BJ (cell line): ENCODE results near the gene ARHGEF4. TPM values are rescaled to one million over a fixed set of nuclear protein-coding genes. Genes with fewer than 3 reads are reported as not detected.
A peak's percentile ranks its signal among the peaks of the same experiment; 100 is the strongest.

Experiments
- CTCF ChIA-PET: fragments of 350-600 bp; formaldehyde crosslinking; extraction: SDS; loops from one replicate; lab custom pipeline; 2021; ENCODE audit warnings: antibody characterized with exemption, inconsistent platforms; lab: Yijun Ruan, JAX
- POLR2A ChIA-PET: fragments of 300-600 bp; sonication (Branson Sonifier 250); formaldehyde crosslinking; extraction: SDS; loops from one replicate; lab custom pipeline; 2021; ENCODE audit warnings: antibody characterized with exemption; lab: Charles Lee
- DNase-seq: peaks from one replicate; pipeline ENCODE4 v3.0.0-alpha.2; 2011; ENCODE audit warnings: low read depth
- H3K27me3 ChIP-seq: 2 replicates; pipeline ENCODE4 v1.6.0; 2011; ENCODE audit warnings: low read length; ENCODE audit not compliant: control insufficient read depth, insufficient read depth
- H3K36me3 ChIP-seq: 2 replicates; pipeline ENCODE4 v1.5.1; 2011; ENCODE audit warnings: low read length; ENCODE audit not compliant: control insufficient read depth, insufficient read depth
- H3K4me3 ChIP-seq: 2 replicates; pipeline ENCODE4 v1.5.1; 2011; ENCODE audit warnings: low read depth, mild to moderate bottlenecking, control low read depth, low read length
- polyA plus RNA-seq: library from polyadenylated mRNA; depleted of rRNA; stranded (reverse); fragments of >200 nt; gene quantifications from 2 replicates; pipeline ENCODE4 v1.2.3, GENCODE V29; 2011
- TF ChIP-seq, protein P1 (sequence below): IDR thresholded peaks from 2 replicates; pipeline ENCODE4 v1.5.1; 2011; ENCODE audit warnings: low read depth, mild to moderate bottlenecking, control low read depth, inconsistent platforms, low read length, moderate library complexity; ENCODE audit not compliant: insufficient read depth

ARHGEF4 gene
- polyA plus RNA-seq, 1 experiment, result 15.1 TPM

DNA sequence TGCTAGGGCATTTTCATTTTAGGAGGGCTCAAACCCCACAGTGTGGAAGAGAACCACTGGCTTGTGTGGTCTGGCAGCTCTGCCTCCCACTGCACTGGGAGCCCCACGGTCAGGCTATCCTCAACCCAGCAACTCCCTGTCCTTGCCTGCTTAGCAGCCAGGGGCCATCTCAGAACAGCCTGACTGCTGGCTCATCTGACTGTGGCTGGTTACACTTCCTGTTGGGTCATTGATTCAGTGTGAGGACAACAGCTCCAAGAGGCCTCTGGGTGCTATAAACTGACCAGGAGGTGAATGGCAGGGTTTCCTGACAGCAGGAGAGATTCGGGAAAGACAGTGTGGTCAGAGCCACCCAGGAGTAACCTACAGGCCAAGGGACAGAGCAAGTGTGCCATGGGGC is 41.3 kb upstream of the ARHGEF4 start:
- H3K4me3 ChIP-seq, result no peak overlapping the region
- H3K27me3 ChIP-seq, result peaks cover 2% of the 10 kb centered on the region
- ChIA-PET CTCF (interaction anchor here (1.5 to 6.1 kb wide), 2 partner anchors 77 to 125 kb away, joined by 4 to 177 read pairs; no protein-coding TSS in a partner anchor), POLR2A (no interaction called here)
- TF ChIP-seq, protein P1, sequence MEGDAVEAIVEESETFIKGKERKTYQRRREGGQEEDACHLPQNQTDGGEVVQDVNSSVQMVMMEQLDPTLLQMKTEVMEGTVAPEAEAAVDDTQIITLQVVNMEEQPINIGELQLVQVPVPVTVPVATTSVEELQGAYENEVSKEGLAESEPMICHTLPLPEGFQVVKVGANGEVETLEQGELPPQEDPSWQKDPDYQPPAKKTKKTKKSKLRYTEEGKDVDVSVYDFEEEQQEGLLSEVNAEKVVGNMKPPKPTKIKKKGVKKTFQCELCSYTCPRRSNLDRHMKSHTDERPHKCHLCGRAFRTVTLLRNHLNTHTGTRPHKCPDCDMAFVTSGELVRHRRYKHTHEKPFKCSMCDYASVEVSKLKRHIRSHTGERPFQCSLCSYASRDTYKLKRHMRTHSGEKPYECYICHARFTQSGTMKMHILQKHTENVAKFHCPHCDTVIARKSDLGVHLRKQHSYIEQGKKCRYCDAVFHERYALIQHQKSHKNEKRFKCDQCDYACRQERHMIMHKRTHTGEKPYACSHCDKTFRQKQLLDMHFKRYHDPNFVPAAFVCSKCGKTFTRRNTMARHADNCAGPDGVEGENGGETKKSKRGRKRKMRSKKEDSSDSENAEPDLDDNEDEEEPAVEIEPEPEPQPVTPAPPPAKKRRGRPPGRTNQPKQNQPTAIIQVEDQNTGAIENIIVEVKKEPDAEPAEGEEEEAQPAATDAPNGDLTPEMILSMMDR, result no peak
- no peaks in the 10 kb centered on the region for H3K36me3 ChIP-seq
- no peak for DNase-seq

- ChIA-PET POLR2A (no interaction called here), CTCF (interaction anchor here (1.0 to 6.1 kb wide), 5 partner anchors 14 to 123 kb away, joined by 3 to 177 read pairs (median 6); no protein-coding TSS in a partner anchor)
- TF ChIP-seq, protein P1, result no peak
- Histone ChIP-seq H3K27me3 (peaks cover 2% of the 10 kb centered on the region), H3K4me3 (no peak overlapping the region), H3K36me3 (no peaks in the 10 kb centered on the region)
- DNase-seq, result no peak
Observed at GRCh38 chr2:130796290-130796689, 40.4 kb upstream of the ARHGEF4 start.

- peak; percentile 26 for DNase-seq
- ChIA-PET CTCF (interaction anchor here (0.6 to 6.1 kb wide), 46 partner anchors 10 to 847 kb away, joined by 3 to 177 read pairs (median 4); no protein-coding TSS in a partner anchor), POLR2A (no interaction called here)
- peaks cover 2% of the 10 kb centered on the region; the same call in 1 of the 2 replicates for H3K27me3 ChIP-seq
- TF ChIP-seq, protein P1, result peak; percentile 94
- H3K36me3 ChIP-seq, result no peaks in the 10 kb centered on the region
- peak overlapping the region; percentile 88 for H3K4me3 ChIP-seq
Observed at GRCh38 chr2:130797493-130798435, 39.0 kb upstream of the ARHGEF4 start.

DNA sequence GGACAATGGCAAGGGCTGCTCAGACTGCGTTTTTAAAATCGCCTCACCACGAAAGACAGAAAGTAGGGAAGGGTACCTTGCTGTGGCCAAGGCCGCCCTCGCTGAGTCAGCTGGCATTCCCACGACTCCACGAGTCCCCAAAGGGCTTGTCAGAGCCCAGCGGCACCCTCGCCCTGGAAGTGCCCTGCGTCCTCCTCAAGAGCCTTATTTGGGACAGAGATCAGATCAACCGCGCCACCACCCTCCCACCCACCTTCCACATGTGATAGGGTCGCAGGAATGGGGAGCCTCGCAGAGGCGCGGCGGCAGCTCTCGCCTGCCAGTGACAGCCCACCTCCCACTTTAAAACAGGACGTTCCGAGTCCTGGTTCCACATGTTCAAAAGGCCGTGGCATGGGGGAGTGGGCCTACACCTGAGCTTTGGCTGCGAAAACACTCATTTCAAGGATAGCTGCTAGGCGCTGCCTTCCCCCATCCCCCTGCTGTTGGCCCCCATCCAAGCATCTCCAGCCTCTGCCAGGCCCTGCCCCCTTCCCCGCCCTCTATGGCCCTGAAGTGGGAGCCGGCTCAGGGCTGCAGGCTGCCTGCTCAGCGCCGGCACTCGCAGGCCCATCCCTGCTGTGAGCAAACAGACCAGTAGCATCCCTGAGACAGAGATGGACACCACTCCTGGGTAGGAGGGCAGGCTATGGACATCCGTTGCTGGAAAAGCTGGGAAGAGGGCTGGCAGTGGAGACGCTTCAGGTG is 38.1 kb upstream of the ARHGEF4 start:
- TF ChIP-seq, protein P1, result no peak
- peaks cover 2% of the 10 kb centered on the region; the same call in 1 of the 2 replicates for H3K27me3 ChIP-seq
- H3K36me3 ChIP-seq, result no peaks in the 10 kb centered on the region
- CTCF ChIA-PET, result interaction anchor here (0.7 to 6.1 kb wide), 11 partner anchors 9 to 121 kb away, joined by 3 to 177 read pairs (median 13); no protein-coding TSS in a partner anchor
- POLR2A ChIA-PET, result no interaction called here
- H3K4me3 ChIP-seq, result peak overlapping the region; percentile 88
- DNase-seq, result no peak
